ENCODE data around the gene ZNF397. TPM values are rescaled to one million over a fixed set of nuclear protein-coding genes. Genes with fewer than 3 reads are reported as not detected.

The ZNF397 gene
- total and polyA plus RNA-seq, 2 donors (not counting 3 experiments of a cell fraction or from before 2014, with no cell fraction given): 1.5 to 5.5 TPM

DNA sequence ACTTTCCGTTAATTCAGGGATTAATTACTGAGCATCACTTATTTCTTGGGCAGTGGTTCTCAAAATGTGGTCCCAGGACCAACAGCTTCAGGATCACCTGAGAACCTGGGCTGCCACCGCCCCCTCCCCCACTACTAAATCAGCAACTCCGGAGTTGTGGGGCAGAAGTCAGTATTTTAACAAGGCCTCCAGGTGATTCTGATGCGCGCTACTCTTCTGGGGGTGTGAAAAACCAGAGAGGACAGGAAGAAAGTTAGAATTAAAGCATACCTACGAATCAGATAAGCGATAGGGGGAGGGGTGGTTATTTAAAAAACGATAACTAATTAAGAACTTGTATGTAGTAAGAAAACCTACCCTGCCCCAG lies 48.9 kb downstream of the ZNF397 start:
- intact Hi-C loops (cut with micrococcal nuclease) (loop anchor here (1.0 to 2.0 kb wide), 5 partner anchors 7 to 59 kb away; partner anchors contain the start of gene ZNF24), dilution Hi-C loops (cut with MboI; ENCODE audit: extremely low pct_ligation_motif_present, low sequenced_read_pairs) (no loop called here)
- H3K79me2 ChIP-seq (ENCODE audit: control insufficient read depth, insufficient read depth, low read length): peaks cover 61% of the 10 kb centered on the region

More for the DNA sequence above, 48.9 kb downstream of the ZNF397 start:
- Histone ChIP-seq H3K9me3 (replicated peaks; ENCODE audit: control insufficient read depth, insufficient read depth, low read length) (no peaks in the 10 kb centered on the region), H3K36me3 (ENCODE audit: control insufficient read depth in 2 of 2, extremely low read depth in 1 of 2, insufficient read depth in 2 of 2, low read length in 2 of 2) (peaks cover 2 to 7% of the 10 kb centered on the region in 2 experiments), H3K27ac (ENCODE audit: insufficient read depth, low read depth, low read length) (peak overlapping the region; percentile 63), H3K4me2 (ENCODE audit: insufficient read depth, low read length) (peak overlapping the region; percentile 95), H2AFZ (ENCODE audit: low read depth, low read length) (peak overlapping the region; percentile 73), H3K27me3 (ENCODE audit: control insufficient read depth in 2 of 2, insufficient read depth in 2 of 2, low read length in 2 of 2) (no peaks in the 10 kb centered on the region), H3K4me1 (ENCODE audit: control insufficient read depth, extremely low read depth, insufficient read depth, low read length) (peaks cover 19% of the 10 kb centered on the region), H4K20me1 (replicated peaks; ENCODE audit: control insufficient read depth, extremely low read depth, insufficient read depth, low read length) (no peaks in the 10 kb centered on the region), H3K9me1 (replicated peaks; ENCODE audit: control insufficient read depth, extremely low read depth, insufficient read depth, low read length) (no peaks in the 10 kb centered on the region), H3K4me3 (replicated peaks in 1 of 3; ENCODE audit: insufficient read depth in 1 of 3, low read depth in 1 of 3, low read length in 3 of 3) (peak overlapping the region; percentile 49 to 100 (median 96)), H3K9ac (replicated peaks; ENCODE audit: extremely low read depth, insufficient read depth, low read length) (peak overlapping the region; percentile 94)
- TSS peak; percentile 88 for BruUV-seq (replicated peaks)
- CTCF ChIA-PET: interaction anchor here (0.7 to 1.3 kb wide), 7 partner anchors 12 to 66 kb away, joined by 3 to 5 read pairs (median 3); partner anchors contain the start of gene ZNF397
- DNase-seq (ENCODE audit: low read depth, low spot score) (no peak), FAIRE-seq (no peak)
- POLR2A ChIA-PET: interaction anchor here (1.0 kb wide), 1 partner anchor 49 kb away, joined by 9 read pairs; the partner anchor contains the start of gene ZNF397
- no peak for TF ChIP-seq FOS (IDR thresholded peaks at IDR 0.05; ENCODE audit: borderline replicate concordance, insufficient read depth, low read length)
- TF ChIP-seq JUN (IDR thresholded peaks at IDR 0.05; ENCODE audit: borderline replicate concordance, insufficient read depth, insufficient read length, low read depth): no peak
- TF ChIP-seq EZH2 (IDR thresholded peaks at IDR 0.05; ENCODE audit: borderline replicate concordance, low read depth, low read length, severe bottlenecking): no peak
- TF ChIP-seq, protein P1, sequence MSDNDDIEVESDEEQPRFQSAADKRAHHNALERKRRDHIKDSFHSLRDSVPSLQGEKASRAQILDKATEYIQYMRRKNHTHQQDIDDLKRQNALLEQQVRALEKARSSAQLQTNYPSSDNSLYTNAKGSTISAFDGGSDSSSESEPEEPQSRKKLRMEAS (IDR thresholded peaks at IDR 0.05; ENCODE audit: insufficient read depth, insufficient read length): no peak
- TF ChIP-seq POLR2AphosphoS5 (IDR thresholded peaks at IDR 0.05; ENCODE audit: insufficient read depth, low read depth, low read length): no peak
- TF ChIP-seq, protein P2, sequence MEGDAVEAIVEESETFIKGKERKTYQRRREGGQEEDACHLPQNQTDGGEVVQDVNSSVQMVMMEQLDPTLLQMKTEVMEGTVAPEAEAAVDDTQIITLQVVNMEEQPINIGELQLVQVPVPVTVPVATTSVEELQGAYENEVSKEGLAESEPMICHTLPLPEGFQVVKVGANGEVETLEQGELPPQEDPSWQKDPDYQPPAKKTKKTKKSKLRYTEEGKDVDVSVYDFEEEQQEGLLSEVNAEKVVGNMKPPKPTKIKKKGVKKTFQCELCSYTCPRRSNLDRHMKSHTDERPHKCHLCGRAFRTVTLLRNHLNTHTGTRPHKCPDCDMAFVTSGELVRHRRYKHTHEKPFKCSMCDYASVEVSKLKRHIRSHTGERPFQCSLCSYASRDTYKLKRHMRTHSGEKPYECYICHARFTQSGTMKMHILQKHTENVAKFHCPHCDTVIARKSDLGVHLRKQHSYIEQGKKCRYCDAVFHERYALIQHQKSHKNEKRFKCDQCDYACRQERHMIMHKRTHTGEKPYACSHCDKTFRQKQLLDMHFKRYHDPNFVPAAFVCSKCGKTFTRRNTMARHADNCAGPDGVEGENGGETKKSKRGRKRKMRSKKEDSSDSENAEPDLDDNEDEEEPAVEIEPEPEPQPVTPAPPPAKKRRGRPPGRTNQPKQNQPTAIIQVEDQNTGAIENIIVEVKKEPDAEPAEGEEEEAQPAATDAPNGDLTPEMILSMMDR (IDR thresholded peaks at IDR 0.05; ENCODE audit: extremely low read depth in 1 of 2, insufficient read depth in 1 of 2, low read depth in 1 of 2, low read length in 2 of 2): no peak
- TF ChIP-seq GATA2 (IDR thresholded peaks at IDR 0.05; ENCODE audit: insufficient read depth, insufficient read length, low read depth, low read length): peak; percentile 48
- TF ChIP-seq MYC (IDR thresholded peaks at IDR 0.05; ENCODE audit: low read depth, low read length): no peak
- no peak for TF ChIP-seq POLR2A (IDR thresholded peaks at IDR 0.05; ENCODE audit: low read depth, low read length)

All from endothelial cell of umbilical vein (primary cell).